Neural cell (in vitro differentiated cells): ENCODE measurements around the gene TRMT6. TPM values are rescaled to one million over a fixed set of nuclear protein-coding genes. Genes with fewer than 3 reads are reported as not detected.
A peak's percentile ranks its signal among the peaks of the same experiment; 100 is the strongest.

Experiments
- H2AFZ ChIP-seq: fragments of 200-600, 300-800 bp; sonication (generic), shearing (Covaris generic); 2 replicates; pipeline ENCODE4 v1.6.0; 2014; ENCODE audit warnings: low read depth, mild to moderate bottlenecking, antibody characterized with exemption, low read length, moderate library complexity
- H3F3A ChIP-seq: fragments of 200-600 bp; shearing (Covaris generic); 2 replicates; pipeline ENCODE4 v1.6.1; 2016; ENCODE audit warnings: mild to moderate bottlenecking, moderate library complexity, mixed read lengths, antibody characterized with exemption, low read length; ENCODE audit not compliant: insufficient read depth, poor library complexity, severe bottlenecking
- H3K27ac ChIP-seq: fragments of 200-600, 300-800 bp; sonication (generic), shearing (Covaris generic); 2 replicates; pipeline ENCODE4 v1.5.1; 2014; ENCODE audit warnings: mild to moderate bottlenecking, low read length, moderate library complexity
- H3K27me3 ChIP-seq: fragments of 300-800, 200-600 bp; sonication (generic), shearing (Covaris generic); 2 replicates; pipeline ENCODE4 v1.6.0; 2014; ENCODE audit warnings: mild to moderate bottlenecking, low read depth, low read length, moderate library complexity; ENCODE audit not compliant: insufficient read depth
- H3K36me3 ChIP-seq: fragments of 300-800, 200-600 bp; sonication (generic), shearing (Covaris generic); 2 replicates; pipeline ENCODE4 v1.5.1; 2014; ENCODE audit warnings: mild to moderate bottlenecking, antibody characterized with exemption, low read length, moderate library complexity; ENCODE audit not compliant: insufficient read depth
- H3K4me2 ChIP-seq: fragments of 300-800, 200-600 bp; sonication (generic), shearing (Covaris generic); 2 replicates; pipeline ENCODE4 v1.6.0; 2014; ENCODE audit warnings: mild to moderate bottlenecking, low read length
- H3K4me3 ChIP-seq: fragments of 300-800, 200-600 bp; sonication (generic), shearing (Covaris generic); 2 replicates; pipeline ENCODE4 v1.5.1; 2014; ENCODE audit warnings: mild to moderate bottlenecking, low read length, moderate library complexity
- H3K79me2 ChIP-seq: fragments of 200-600 bp; shearing (Covaris generic); replicated peaks from 2 replicates; pipeline ENCODE4 v1.6.0; 2014; ENCODE audit warnings: mild to moderate bottlenecking, low read length, moderate library complexity; ENCODE audit not compliant: insufficient read depth
- H3K9ac ChIP-seq: fragments of 300-800, 200-600 bp; sonication (generic), shearing (Covaris generic); 2 replicates; pipeline ENCODE4 v1.6.1; 2016; ENCODE audit warnings: mild to moderate bottlenecking, low read length, mixed read lengths
- H3K9me2 ChIP-seq: fragments of 200-600 bp; shearing (Covaris generic); 2 replicates; pipeline ENCODE4 v1.6.1; 2016; ENCODE audit warnings: mild to moderate bottlenecking, low read length, mixed read lengths; ENCODE audit not compliant: insufficient read depth
- H3K9me3 ChIP-seq: fragments of 200-600, 300-800 bp; sonication (generic), shearing (Covaris generic); 2 replicates; pipeline ENCODE4 v1.6.1; 2016; ENCODE audit warnings: mild to moderate bottlenecking, mixed run types, low read length, moderate library complexity, mixed read lengths
- H4K20me1 ChIP-seq: fragments of 200-600 bp; shearing (Covaris generic); 2 replicates; pipeline ENCODE4 v1.6.1; 2016; ENCODE audit warnings: mild to moderate bottlenecking, mixed run types; ENCODE audit not compliant: insufficient read depth
- EP300 ChIP-seq: fragments of 450-650 bp; conservative IDR thresholded peaks from 2 replicates; pipeline ENCODE4 v1.6.1; 2014; ENCODE audit warnings: antibody characterized with exemption, mild to moderate bottlenecking, moderate library complexity; ENCODE audit not compliant: poor library complexity, severe bottlenecking
- EZH2 ChIP-seq: fragments of 200-600, 300-800 bp; shearing (Covaris generic), sonication (generic); IDR thresholded peaks from 2 replicates; pipeline ENCODE4 v1.6.1; 2014; ENCODE audit warnings: antibody characterized with exemption, low read length, borderline replicate concordance, mild to moderate bottlenecking; ENCODE audit not compliant: insufficient read depth, poor library complexity, severe bottlenecking
- MXI1 ChIP-seq: fragments of 450-650 bp; conservative IDR thresholded peaks from 2 replicates; pipeline ENCODE4 v1.6.1; 2014; ENCODE audit warnings: antibody characterized with exemption, mild to moderate bottlenecking; ENCODE audit not compliant: poor library complexity, severe bottlenecking
- POLR2AphosphoS5 ChIP-seq: IDR thresholded peaks from 2 replicates; pipeline ENCODE4 v1.6.1; 2012
- RAD21 ChIP-seq: fragments of 450-650 bp; conservative IDR thresholded peaks from 2 replicates; pipeline ENCODE4 v1.6.1; 2014; ENCODE audit warnings: antibody characterized with exemption, mild to moderate bottlenecking, moderate library complexity
- REST ChIP-seq: IDR thresholded peaks from 2 replicates; pipeline ENCODE4 v1.6.1; 2012; ENCODE audit warnings: borderline replicate concordance
- SMC3 ChIP-seq: fragments of 450-650 bp; conservative IDR thresholded peaks from 2 replicates; pipeline ENCODE4 v1.6.1; 2014; ENCODE audit warnings: antibody characterized with exemption, mild to moderate bottlenecking, moderate library complexity; ENCODE audit not compliant: poor library complexity
- TAF1 ChIP-seq: IDR thresholded peaks from 2 replicates; pipeline ENCODE4 v1.6.1; 2012; ENCODE audit warnings: low read depth
- polyA plus RNA-seq: library from polyadenylated mRNA; depleted of rRNA; stranded (reverse); fragments of >200 nt; gene quantifications from 2 replicates; pipeline ENCODE4 v1.2.3, GENCODE V29; 2014
- TF ChIP-seq, protein P1 (sequence below): fragments of 450-650 bp; IDR thresholded peaks from 2 replicates; pipeline ENCODE4 v1.5.1; 2014; ENCODE audit warnings: antibody characterized with exemption, mild to moderate bottlenecking, moderate library complexity; ENCODE audit not compliant: poor library complexity, severe bottlenecking

Gene TRMT6
- polyA plus RNA-seq, 1 donor from 2014 or later, result 19.1 TPM

- Histone ChIP-seq H3K9ac (peak overlapping the region; percentile 69), H2AFZ (peak overlapping the region; percentile 30), H3K4me3 (peak overlapping the region; percentile 80), H3F3A (no peaks in the 10 kb centered on the region), H3K79me2 (peaks cover 19% of the 10 kb centered on the region), H3K27me3 (no peaks in the 10 kb centered on the region), H3K9me2 (no peaks in the 10 kb centered on the region), H3K27ac (peak overlapping the region; percentile 32), H3K36me3 (peaks cover 8% of the 10 kb centered on the region), H3K4me2 (peak overlapping the region; percentile 94), H4K20me1 (no peaks in the 10 kb centered on the region), H3K9me3 (no peaks in the 10 kb centered on the region)
- TF ChIP-seq EZH2 (no peak), POLR2AphosphoS5 (no peak), RAD21 (no peak), REST (no peak), SMC3 (no peak), EP300 (no peak), MXI1 (no peak), TAF1 (no peak)
- TF ChIP-seq, protein P1, sequence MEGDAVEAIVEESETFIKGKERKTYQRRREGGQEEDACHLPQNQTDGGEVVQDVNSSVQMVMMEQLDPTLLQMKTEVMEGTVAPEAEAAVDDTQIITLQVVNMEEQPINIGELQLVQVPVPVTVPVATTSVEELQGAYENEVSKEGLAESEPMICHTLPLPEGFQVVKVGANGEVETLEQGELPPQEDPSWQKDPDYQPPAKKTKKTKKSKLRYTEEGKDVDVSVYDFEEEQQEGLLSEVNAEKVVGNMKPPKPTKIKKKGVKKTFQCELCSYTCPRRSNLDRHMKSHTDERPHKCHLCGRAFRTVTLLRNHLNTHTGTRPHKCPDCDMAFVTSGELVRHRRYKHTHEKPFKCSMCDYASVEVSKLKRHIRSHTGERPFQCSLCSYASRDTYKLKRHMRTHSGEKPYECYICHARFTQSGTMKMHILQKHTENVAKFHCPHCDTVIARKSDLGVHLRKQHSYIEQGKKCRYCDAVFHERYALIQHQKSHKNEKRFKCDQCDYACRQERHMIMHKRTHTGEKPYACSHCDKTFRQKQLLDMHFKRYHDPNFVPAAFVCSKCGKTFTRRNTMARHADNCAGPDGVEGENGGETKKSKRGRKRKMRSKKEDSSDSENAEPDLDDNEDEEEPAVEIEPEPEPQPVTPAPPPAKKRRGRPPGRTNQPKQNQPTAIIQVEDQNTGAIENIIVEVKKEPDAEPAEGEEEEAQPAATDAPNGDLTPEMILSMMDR, result no peak
These were observed 426 bp downstream of the TRMT6 start for GRCh38 chr20:5949943-5950270.

DNA sequence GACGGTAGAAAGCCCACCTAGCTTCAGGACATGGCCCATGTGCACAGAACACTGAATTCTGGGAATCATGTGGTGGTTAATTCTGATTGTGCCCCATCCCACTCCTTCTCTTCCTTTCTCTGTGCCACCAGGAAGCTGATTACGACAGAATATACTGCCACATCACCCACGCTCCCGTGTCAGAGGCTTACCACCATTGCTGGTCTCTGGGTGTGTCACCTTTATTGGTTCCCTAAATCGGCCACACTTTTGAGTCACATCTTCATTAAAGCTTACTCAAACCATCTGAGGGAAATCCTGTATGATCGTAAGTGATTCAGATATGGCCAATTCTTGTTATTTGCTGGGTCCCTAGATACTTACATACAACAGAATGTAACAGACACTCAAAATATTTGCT, 3.1 kb downstream of the TRMT6 start:
- Histone ChIP-seq H3K27ac (no peak overlapping the region), H3K36me3 (peaks cover 8% of the 10 kb centered on the region)

More for the DNA sequence above, 3.1 kb downstream of the TRMT6 start:
- Histone ChIP-seq H3K27me3 (no peaks in the 10 kb centered on the region), H3K9ac (no peak overlapping the region), H3F3A (no peaks in the 10 kb centered on the region), H3K9me3 (no peaks in the 10 kb centered on the region), H3K4me2 (no peak overlapping the region), H4K20me1 (no peaks in the 10 kb centered on the region), H3K79me2 (peaks cover 19% of the 10 kb centered on the region), H3K9me2 (no peaks in the 10 kb centered on the region), H3K4me3 (no peak overlapping the region), H2AFZ (no peak overlapping the region)
- TF ChIP-seq EZH2 (no peak), SMC3 (no peak)
- TF ChIP-seq, protein P1, result no peak
